C4-2B (cell line): ENCODE data around the gene PCDH9.

Experiments
- ZFX ChIP-seq: fragments of 450-650 bp; IDR thresholded peaks from 2 replicates; pipeline ENCODE4 v1.6.1; 2017
- TF ChIP-seq, protein P1 (sequence below): fragments of 450-650 bp; conservative IDR thresholded peaks from 2 replicates; pipeline ENCODE4 v1.5.1; 2017; ENCODE audit warnings: mild to moderate bottlenecking

DNA sequence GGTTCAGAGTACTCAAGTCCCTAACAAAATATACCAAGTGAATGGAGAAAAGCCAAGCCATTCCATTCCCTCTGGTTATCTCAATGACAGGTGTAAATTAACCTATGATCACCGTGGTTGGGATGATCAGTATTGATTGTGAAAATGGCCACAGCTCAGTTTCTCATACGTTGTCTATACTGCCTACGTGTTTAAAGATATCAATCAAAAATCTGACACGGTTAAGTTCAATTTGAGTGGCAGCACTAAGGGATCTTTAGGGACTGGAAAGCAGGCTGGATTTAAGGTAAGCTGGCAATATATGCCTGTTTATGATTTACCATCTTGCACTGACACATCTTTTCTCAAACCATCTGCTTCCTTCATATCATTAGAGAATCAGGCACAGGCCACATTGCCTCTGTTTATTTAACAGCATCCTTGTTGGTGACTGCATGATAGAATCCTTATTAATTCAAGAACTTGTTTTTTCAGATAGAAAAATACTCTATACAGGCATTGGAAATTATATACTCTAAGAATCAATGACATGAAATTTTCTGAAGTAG is 907.9 kb downstream of the PCDH9 start:
- TF ChIP-seq, protein P1, sequence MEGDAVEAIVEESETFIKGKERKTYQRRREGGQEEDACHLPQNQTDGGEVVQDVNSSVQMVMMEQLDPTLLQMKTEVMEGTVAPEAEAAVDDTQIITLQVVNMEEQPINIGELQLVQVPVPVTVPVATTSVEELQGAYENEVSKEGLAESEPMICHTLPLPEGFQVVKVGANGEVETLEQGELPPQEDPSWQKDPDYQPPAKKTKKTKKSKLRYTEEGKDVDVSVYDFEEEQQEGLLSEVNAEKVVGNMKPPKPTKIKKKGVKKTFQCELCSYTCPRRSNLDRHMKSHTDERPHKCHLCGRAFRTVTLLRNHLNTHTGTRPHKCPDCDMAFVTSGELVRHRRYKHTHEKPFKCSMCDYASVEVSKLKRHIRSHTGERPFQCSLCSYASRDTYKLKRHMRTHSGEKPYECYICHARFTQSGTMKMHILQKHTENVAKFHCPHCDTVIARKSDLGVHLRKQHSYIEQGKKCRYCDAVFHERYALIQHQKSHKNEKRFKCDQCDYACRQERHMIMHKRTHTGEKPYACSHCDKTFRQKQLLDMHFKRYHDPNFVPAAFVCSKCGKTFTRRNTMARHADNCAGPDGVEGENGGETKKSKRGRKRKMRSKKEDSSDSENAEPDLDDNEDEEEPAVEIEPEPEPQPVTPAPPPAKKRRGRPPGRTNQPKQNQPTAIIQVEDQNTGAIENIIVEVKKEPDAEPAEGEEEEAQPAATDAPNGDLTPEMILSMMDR = no peak
- TF ChIP-seq ZFX = no peak
